LNCaP clone FGC (cell line): Measurements from ENCODE around the gene LRRC25.

Source experiments
- DNase-seq: peaks from one replicate; pipeline ENCODE4 v3.0.0-alpha.2; 2011; ENCODE audit warnings: low read depth
- H3K4me3 ChIP-seq: 2 replicates; pipeline ENCODE4 v1.5.1; 2011; ENCODE audit warnings: mild to moderate bottlenecking, low read depth, low read length, control low read depth
- TF ChIP-seq, protein P1 (sequence below): IDR thresholded peaks from 2 replicates; pipeline ENCODE4 v1.5.1; 2012; ENCODE audit warnings: mild to moderate bottlenecking; ENCODE audit not compliant: control insufficient read depth, insufficient read depth; ENCODE audit errors: extremely low read depth

The LRRC25 gene

DNA sequence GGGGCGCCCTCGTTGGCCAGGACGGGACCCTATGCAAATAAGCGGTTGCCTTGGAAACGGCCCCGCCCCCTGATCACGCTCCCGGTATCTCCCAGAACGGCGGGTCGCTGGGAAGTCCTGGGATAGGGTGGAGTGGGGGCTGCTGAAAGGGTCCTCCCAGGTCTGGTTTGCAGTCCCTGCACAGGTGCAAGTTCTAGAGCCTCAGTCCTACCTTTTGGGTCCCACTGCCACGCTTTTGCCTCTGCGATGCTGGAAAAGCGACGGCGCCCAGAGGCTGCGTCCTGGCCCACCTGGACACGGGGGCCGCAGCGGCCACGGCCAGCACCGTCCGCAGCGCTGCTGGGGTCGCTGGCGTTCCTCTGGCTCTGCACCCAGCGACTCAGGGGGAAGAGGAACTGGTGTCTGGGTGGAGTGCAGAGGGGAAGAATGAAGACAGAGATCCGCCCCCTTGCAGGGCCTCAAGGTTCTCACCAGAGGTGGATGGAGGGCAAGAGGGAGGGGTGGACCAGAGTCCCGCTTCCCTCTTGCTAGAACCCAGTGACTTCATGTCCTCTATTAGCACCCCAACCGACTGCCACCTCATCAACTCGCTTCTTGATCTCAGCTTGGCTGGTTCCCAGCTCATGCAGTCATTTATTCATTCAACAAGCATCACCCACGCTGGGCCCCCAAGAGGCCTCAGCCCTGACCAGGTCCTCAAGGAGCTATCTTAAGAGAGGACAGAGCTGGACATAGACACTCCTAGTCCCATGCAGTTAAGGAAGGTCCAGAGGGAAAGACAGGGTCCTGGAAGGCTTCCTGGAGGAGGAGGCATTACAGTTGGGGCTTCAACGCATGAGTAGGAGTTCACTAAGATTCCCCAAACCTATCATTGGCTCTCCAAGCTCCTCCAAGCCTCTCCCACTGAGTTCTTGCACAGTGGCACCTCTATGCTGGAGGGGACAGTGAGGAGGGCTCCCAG, at the start of gene LRRC25:
Gene LRRC25 (minus strand): TSS at position 381 of the 961 bp plus-strand sequence. CDS start 659 bp downstream, outside the sequence.
- no peak for DNase-seq

DNA sequence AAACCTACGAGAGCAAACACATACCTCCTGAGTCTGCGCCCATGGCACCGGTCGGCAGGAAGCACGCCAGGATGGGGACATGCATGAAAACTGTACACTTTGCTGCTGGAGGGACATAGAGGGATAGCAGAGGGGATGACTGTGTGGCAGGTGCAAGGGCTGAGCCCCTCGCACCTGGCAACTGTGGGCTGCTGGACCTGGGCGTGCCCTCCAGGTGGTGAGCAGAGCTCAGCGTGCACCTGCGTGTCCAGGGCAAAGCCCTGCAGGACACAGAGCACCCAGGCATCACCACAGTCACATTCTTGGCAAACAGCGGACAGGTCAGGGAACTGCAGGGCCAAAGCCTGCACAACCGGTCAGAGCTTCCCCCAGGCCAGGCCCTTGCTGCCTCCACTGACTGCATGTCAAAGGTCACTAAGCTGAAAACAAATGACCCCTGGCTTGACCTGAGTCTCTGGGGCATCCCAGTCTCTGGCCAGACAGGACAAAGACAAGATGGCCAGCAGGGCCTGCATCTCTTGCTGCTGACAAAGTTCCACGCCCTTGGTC, 49.5 kb upstream of the LRRC25 start:
- H3K4me3 ChIP-seq = no peak overlapping the region
- peak; percentile 72 for DNase-seq
- TF ChIP-seq, protein P1, sequence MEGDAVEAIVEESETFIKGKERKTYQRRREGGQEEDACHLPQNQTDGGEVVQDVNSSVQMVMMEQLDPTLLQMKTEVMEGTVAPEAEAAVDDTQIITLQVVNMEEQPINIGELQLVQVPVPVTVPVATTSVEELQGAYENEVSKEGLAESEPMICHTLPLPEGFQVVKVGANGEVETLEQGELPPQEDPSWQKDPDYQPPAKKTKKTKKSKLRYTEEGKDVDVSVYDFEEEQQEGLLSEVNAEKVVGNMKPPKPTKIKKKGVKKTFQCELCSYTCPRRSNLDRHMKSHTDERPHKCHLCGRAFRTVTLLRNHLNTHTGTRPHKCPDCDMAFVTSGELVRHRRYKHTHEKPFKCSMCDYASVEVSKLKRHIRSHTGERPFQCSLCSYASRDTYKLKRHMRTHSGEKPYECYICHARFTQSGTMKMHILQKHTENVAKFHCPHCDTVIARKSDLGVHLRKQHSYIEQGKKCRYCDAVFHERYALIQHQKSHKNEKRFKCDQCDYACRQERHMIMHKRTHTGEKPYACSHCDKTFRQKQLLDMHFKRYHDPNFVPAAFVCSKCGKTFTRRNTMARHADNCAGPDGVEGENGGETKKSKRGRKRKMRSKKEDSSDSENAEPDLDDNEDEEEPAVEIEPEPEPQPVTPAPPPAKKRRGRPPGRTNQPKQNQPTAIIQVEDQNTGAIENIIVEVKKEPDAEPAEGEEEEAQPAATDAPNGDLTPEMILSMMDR = 0 out of 2 replicates have a peak, but pooled peaks have one; percentile 5

More for the DNA sequence above, at the start of gene LRRC25:
- no peak within 1 kb of the TSS for H3K4me3 ChIP-seq
- TF ChIP-seq, protein P1 = no peak

DNA sequence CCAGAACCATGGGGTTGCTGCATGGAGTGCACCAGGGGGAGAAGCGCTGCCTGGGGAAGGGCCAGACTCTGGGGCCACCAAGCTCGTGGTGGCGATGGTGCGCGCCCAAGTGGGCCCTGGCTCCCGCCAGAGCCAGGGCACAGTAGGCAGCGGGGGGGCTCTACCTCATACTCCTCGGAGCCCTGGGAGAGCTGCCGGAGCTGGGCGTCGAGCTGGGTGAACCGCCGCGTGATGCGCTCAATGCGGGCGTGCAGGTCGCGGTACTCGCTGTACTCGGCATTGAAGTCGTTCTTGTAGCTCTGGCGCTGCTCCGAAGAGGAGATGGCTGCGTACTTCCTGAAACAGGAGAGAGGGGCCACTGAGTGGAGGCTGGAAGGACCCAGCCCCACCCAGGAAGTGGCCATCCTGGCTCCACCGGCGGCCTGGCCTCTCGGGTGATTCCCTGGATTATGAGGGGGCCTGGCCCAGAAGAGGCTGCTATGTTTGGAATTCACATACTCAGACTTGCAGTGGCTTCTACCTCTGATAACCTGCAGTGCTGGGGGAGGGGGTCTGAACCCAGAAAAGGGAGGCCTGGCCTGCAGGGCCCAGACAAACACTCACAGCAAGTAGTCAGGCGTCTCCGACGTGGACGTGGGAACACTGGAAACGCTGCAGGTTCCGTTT, 48.9 kb upstream of the LRRC25 start:
- DNase-seq = no peak

DNA sequence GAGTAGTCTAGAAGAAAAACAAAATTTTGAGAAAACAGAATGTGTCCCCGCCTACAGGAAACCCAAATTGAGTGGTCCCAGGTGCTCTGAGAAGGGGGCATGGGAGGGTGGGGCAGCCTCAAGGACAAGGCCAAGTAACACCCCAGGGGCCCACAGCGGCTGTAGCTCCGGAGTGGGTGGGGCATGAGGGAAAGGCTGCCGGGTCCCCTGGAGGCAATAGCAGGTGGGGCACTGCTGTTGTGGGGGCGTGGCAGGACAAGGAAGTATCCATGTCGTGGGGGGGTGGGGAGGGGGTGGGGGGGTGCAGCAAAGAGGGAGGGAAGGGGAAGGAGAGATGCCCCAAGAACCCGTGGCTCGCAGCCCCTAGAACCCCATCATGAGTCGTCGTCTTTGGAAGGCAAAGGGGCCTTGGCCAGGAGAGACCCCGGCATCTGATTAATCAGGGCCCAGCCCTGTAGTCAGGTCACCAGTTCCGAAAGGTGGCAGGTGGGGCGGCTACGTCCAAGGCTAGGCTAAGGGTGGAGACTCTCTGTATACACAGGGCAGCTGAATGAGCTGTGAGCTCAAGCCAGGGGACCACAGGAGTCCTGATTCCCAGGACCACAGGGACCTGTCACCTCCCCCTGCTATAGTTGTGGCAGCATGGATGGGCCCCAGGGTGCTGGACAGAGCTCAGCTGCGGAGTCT, 48.0 kb upstream of the LRRC25 start:
- no peak for DNase-seq
- TF ChIP-seq, protein P1 = no peak
- no peak overlapping the region for H3K4me3 ChIP-seq

More for the DNA sequence above, 48.9 kb upstream of the LRRC25 start:
- H3K4me3 ChIP-seq = no peak overlapping the region
- TF ChIP-seq, protein P1 = no peak

DNA sequence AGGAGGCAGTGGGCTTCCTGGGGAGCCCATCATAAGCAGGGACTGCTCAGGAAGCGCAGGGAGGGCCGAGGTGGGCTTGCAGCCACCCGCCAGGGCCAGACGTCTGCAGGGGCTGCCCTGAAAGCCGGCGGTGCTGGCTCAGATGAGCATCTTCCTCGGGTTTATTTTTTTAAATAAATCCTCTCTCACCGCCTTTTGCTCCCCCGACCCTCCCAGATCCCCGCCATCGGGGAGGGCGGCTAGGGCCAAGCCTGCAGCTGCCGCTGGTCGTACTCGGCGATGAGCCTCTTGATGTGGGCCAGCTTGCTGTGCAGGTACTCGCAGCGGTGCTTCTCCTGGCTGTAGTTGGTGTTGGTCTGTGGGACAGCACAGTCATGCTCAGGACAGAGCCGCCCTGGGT, 47.1 kb upstream of the LRRC25 start:
- H3K4me3 ChIP-seq = no peak overlapping the region
- TF ChIP-seq, protein P1 = no peak
- no peak for DNase-seq

DNA sequence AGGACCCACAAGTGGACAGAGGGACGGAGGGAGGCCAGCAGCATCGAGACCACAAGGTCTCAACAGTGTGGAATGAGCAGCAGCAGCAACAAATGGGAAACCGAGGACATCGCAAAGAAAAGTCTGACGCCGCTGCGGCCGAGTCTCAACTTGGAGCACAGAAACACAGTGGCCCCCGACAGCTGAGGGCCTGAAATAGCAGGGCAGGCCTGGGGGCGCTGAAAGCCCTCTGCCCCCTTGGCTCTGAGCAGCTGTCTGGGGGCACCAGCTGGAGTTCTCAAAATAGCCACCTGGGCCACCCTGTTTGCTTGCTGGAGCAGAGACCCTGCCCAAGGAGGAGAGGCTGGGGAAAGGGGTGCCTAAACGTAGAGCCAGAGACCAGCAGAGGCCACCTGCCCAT, 46.4 kb upstream of the LRRC25 start:
- no peak for DNase-seq
- no peak overlapping the region for H3K4me3 ChIP-seq
- TF ChIP-seq, protein P1 = no peak
